Mesenchymal stem cell (in vitro differentiated cells and primary cell): Measurements from ENCODE around the gene POLD3.

ENCODE experiments used
- DNase-seq: peaks from one replicate; pipeline ENCODE4 v3.0.0-alpha.2; 2013
- H2AFZ ChIP-seq: one replicate; pipeline ENCODE4 v1.6.1; 2013; ENCODE audit warnings: low read depth, mild to moderate bottlenecking, control low read depth, inconsistent platforms, low read length, moderate library complexity
- H2AK5ac ChIP-seq: 2 replicates; pipeline ENCODE4 v1.6.1; 2013; ENCODE audit warnings: low read length, moderate library complexity, mild to moderate bottlenecking, inconsistent platforms; ENCODE audit not compliant: severe bottlenecking
- H2BK120ac ChIP-seq: one replicate; pipeline ENCODE4 v1.6.1; 2013; ENCODE audit warnings: low read depth, mild to moderate bottlenecking, inconsistent platforms, low read length, moderate library complexity
- H2BK12ac ChIP-seq, 2 experiments: one replicate each; pipeline ENCODE4 v1.6.1; 2013; ENCODE audit warnings: inconsistent platforms in 2 of 2, low read length in 2 of 2, mild to moderate bottlenecking in 2 of 2, moderate library complexity in 2 of 2, control low read depth in 1 of 2
- H2BK15ac ChIP-seq: one replicate; pipeline ENCODE4 v1.6.1; 2013; ENCODE audit warnings: mild to moderate bottlenecking, low read depth, inconsistent platforms; ENCODE audit not compliant: poor library complexity, severe bottlenecking
- H2BK5ac ChIP-seq: 2 replicates; pipeline ENCODE4 v1.6.1; 2013; ENCODE audit warnings: low read depth, mild to moderate bottlenecking, low read length, control low read depth, inconsistent platforms; ENCODE audit not compliant: poor library complexity, severe bottlenecking
- H3K14ac ChIP-seq, 2 experiments: one replicate each; pipeline ENCODE4 v1.6.1; 2013; ENCODE audit warnings: inconsistent platforms in 2 of 2, low read length in 2 of 2, control low read depth in 1 of 2, mild to moderate bottlenecking in 1 of 2, moderate library complexity in 1 of 2
- H3K18ac ChIP-seq, 2 experiments: one replicate each; pipeline ENCODE4 v1.6.1; 2013; ENCODE audit warnings: inconsistent platforms in 2 of 2, low read length in 2 of 2, control low read depth in 1 of 2, low read depth in 1 of 2, mild to moderate bottlenecking in 1 of 2
- H3K23ac ChIP-seq, 2 experiments: one replicate each; pipeline ENCODE4 v1.6.1; 2013; ENCODE audit warnings: inconsistent platforms in 2 of 2, low read length in 2 of 2, mild to moderate bottlenecking in 2 of 2, moderate library complexity in 2 of 2, control low read depth in 1 of 2
- H3K27ac ChIP-seq: 2 replicates; pipeline ENCODE4 v1.5.1; 2013; ENCODE audit warnings: mild to moderate bottlenecking, moderate library complexity, low read length, control low read depth, inconsistent platforms; ENCODE audit not compliant: poor library complexity, severe bottlenecking
- H3K27me3 ChIP-seq, 2 experiments: 2 replicates each; pipeline versions ENCODE4 v1.6.1 to v1.7.0; 2013; ENCODE audit warnings: low read length in 2 of 2, mild to moderate bottlenecking in 2 of 2, moderate library complexity in 2 of 2, control low read depth in 1 of 2, inconsistent platforms in 1 of 2; ENCODE audit not compliant: control insufficient read depth in 1 of 2, insufficient read depth in 1 of 2
- H3K36me3 ChIP-seq, 2 experiments: 2 replicates each; pipeline versions ENCODE4 v1.6.1 to v1.7.0; 2013; ENCODE audit warnings: low read length in 2 of 2, control low read depth in 1 of 2, inconsistent platforms in 1 of 2, low read depth in 1 of 2, mild to moderate bottlenecking in 1 of 2; ENCODE audit not compliant: insufficient read depth in 2 of 2, control insufficient read depth in 1 of 2
- H3K4ac ChIP-seq, 2 experiments: one replicate each; pipeline ENCODE4 v1.6.1; 2013; ENCODE audit warnings: inconsistent platforms in 2 of 2, low read length in 2 of 2, mild to moderate bottlenecking in 2 of 2, moderate library complexity in 2 of 2, control low read depth in 1 of 2, low read depth in 1 of 2
- H3K4me1 ChIP-seq: 2 replicates; pipeline ENCODE4 v1.6.1; 2013; ENCODE audit warnings: low read depth, low read length, control low read depth; ENCODE audit not compliant: control insufficient read depth, insufficient read depth
- H3K4me2 ChIP-seq: 2 replicates; pipeline ENCODE4 v1.6.1; 2013; ENCODE audit warnings: low read length, mild to moderate bottlenecking, inconsistent platforms; ENCODE audit not compliant: poor library complexity, severe bottlenecking
- H3K4me3 ChIP-seq, 2 experiments: 2 replicates each; pipeline versions ENCODE4 v1.5.1 to v1.7.0; 2013; ENCODE audit warnings: low read length in 2 of 2, mild to moderate bottlenecking in 2 of 2, control low read depth in 1 of 2, low read depth in 1 of 2; ENCODE audit not compliant: insufficient read depth in 1 of 2
- H3K79me1 ChIP-seq: replicated peaks from 2 replicates; pipeline ENCODE4 v1.6.1; 2013; ENCODE audit warnings: mild to moderate bottlenecking, control low read depth, low read length, inconsistent platforms; ENCODE audit not compliant: poor library complexity, severe bottlenecking
- H3K9ac ChIP-seq: 2 replicates; pipeline ENCODE4 v1.7.0; 2013; ENCODE audit warnings: mild to moderate bottlenecking, low read length, moderate library complexity
- H3K9me3 ChIP-seq: 2 replicates; pipeline ENCODE4 v1.7.0; 2013; ENCODE audit warnings: mild to moderate bottlenecking, low read length; ENCODE audit not compliant: control insufficient read depth
- H4K8ac ChIP-seq: one replicate; pipeline ENCODE4 v1.6.1; 2013; ENCODE audit warnings: inconsistent platforms, mild to moderate bottlenecking, low read length, moderate library complexity
- H4K91ac ChIP-seq: one replicate; pipeline ENCODE4 v1.6.1; 2013; ENCODE audit warnings: mild to moderate bottlenecking, low read length, inconsistent platforms
- WGBS: methylation state at CpG from one replicate; pipeline ENCODE4 v1.1.7; 2013; ENCODE audit warnings: mixed read lengths; 5-methylcytosine and 5-hydroxymethylcytosine counted together

Gene POLD3

GRCh38 chr11:74684661-74685060 lies 92.3 kb downstream of the POLD3 start:
- peaks cover 9% of the 10 kb centered on the region for H3K4me1 ChIP-seq
- no peak overlapping the region for H3K23ac ChIP-seq
- no peak overlapping the region for H2BK15ac ChIP-seq
- no peaks in the 10 kb centered on the region for H3K9me3 ChIP-seq
- DNase-seq, result no peak
- no peaks in the 10 kb centered on the region for H3K36me3 ChIP-seq
- H2AFZ ChIP-seq, result no peak overlapping the region
- H4K8ac ChIP-seq, result no peak overlapping the region
- H3K14ac ChIP-seq, result no peak overlapping the region
- peaks cover 0 to 5% of the 10 kb centered on the region in 2 experiments for H3K27me3 ChIP-seq
- no peak overlapping the region for H2BK12ac ChIP-seq
- H3K4me3 ChIP-seq, result no peak overlapping the region
- H2BK5ac ChIP-seq, result no peak overlapping the region
- WGBS, result 61% methylated on average over 1 of the region's 1 CpG
- no peaks in the 10 kb centered on the region for H3K79me1 ChIP-seq
- no peak overlapping the region for H2BK120ac ChIP-seq
- no peak overlapping the region for H3K27ac ChIP-seq
- no peak overlapping the region for H2AK5ac ChIP-seq
- H3K18ac ChIP-seq, result no peak overlapping the region
- H4K91ac ChIP-seq, result no peak overlapping the region
- no peak overlapping the region for H3K9ac ChIP-seq
- H3K4ac ChIP-seq, result no peak overlapping the region
- H3K4me2 ChIP-seq, result no peak overlapping the region

- no peaks in the 10 kb centered on the region for H3K9me3 ChIP-seq
- H3K79me1 ChIP-seq, result no peaks in the 10 kb centered on the region
- no peak overlapping the region for H3K18ac ChIP-seq
- H2BK15ac ChIP-seq, result no peak overlapping the region
- H3K14ac ChIP-seq, result no peak overlapping the region
- H3K4me1 ChIP-seq, result peaks cover 9% of the 10 kb centered on the region
- no peak overlapping the region for H4K91ac ChIP-seq
- no peak overlapping the region for H3K23ac ChIP-seq
- no peak overlapping the region for H3K4ac ChIP-seq
- no peak overlapping the region for H3K4me2 ChIP-seq
- H3K4me3 ChIP-seq, result no peak overlapping the region
- DNase-seq, result no peak
- H2BK12ac ChIP-seq, result no peak overlapping the region
- no peak overlapping the region for H2AFZ ChIP-seq
- no peak overlapping the region for H2BK120ac ChIP-seq
- no peak overlapping the region for H3K27ac ChIP-seq
- no peak overlapping the region for H2BK5ac ChIP-seq
- no peak overlapping the region for H2AK5ac ChIP-seq
- H4K8ac ChIP-seq, result no peak overlapping the region
- no peak overlapping the region for H3K9ac ChIP-seq
- H3K36me3 ChIP-seq, result no peaks in the 10 kb centered on the region
- H3K27me3 ChIP-seq, result peaks cover 0 to 5% of the 10 kb centered on the region in 2 experiments
Measured at GRCh38 chr11:74685338-74685737, 93.0 kb downstream of the POLD3 start.

- no peak overlapping the region for H3K4me2 ChIP-seq
- DNase-seq, result no peak
- no peak overlapping the region for H2AK5ac ChIP-seq
- H2AFZ ChIP-seq, result no peak overlapping the region
- no peak overlapping the region for H4K91ac ChIP-seq
- no peak overlapping the region for H3K27ac ChIP-seq
- H3K23ac ChIP-seq, result no peak overlapping the region
- no peak overlapping the region for H2BK5ac ChIP-seq
- no peaks in the 10 kb centered on the region for H3K79me1 ChIP-seq
- H2BK15ac ChIP-seq, result no peak overlapping the region
- H2BK12ac ChIP-seq, result no peak overlapping the region
- H3K4me1 ChIP-seq, result peaks cover 9% of the 10 kb centered on the region
- H3K9me3 ChIP-seq, result no peaks in the 10 kb centered on the region
- no peak overlapping the region for H2BK120ac ChIP-seq
- H3K9ac ChIP-seq, result no peak overlapping the region
- H3K4ac ChIP-seq, result no peak overlapping the region
- H3K27me3 ChIP-seq, result peaks cover 0 to 5% of the 10 kb centered on the region in 2 experiments
- WGBS, result 93% methylated on average over 3 of the region's 3 CpGs
- no peak overlapping the region for H3K4me3 ChIP-seq
- H3K14ac ChIP-seq, result no peak overlapping the region
- no peak overlapping the region for H3K18ac ChIP-seq
- H3K36me3 ChIP-seq, result no peaks in the 10 kb centered on the region
- no peak overlapping the region for H4K8ac ChIP-seq
Measured at GRCh38 chr11:74685905-74686304, 93.5 kb downstream of the POLD3 start.

- Histone ChIP-seq H2BK15ac (no peak overlapping the region), H4K8ac (no peak overlapping the region), H2BK5ac (no peak overlapping the region), H2BK12ac (no peak overlapping the region), H3K27ac (no peak overlapping the region), H3K23ac (no peak overlapping the region), H4K91ac (no peak overlapping the region), H3K4me3 (no peak overlapping the region), H3K9ac (no peak overlapping the region), H2AFZ (no peak overlapping the region), H3K36me3 (no peaks in the 10 kb centered on the region), H3K14ac (no peak overlapping the region), H3K4ac (no peak overlapping the region), H3K4me1 (peaks cover 9% of the 10 kb centered on the region), H3K27me3 (peaks cover 0 to 5% of the 10 kb centered on the region in 2 experiments), H3K18ac (no peak overlapping the region), H2AK5ac (no peak overlapping the region), H3K79me1 (no peaks in the 10 kb centered on the region), H2BK120ac (no peak overlapping the region), H3K4me2 (no peak overlapping the region), H3K9me3 (no peaks in the 10 kb centered on the region)
- 68% methylated on average over 4 of the region's 4 CpGs for WGBS
- no peak for DNase-seq
Measured at GRCh38 chr11:74686792-74687191, 94.4 kb downstream of the POLD3 start.
